Esophagus squamous epithelium (tissue), 5 donors: Measurements from ENCODE around the gene GABRA5. TPM values are rescaled to one million over a fixed set of nuclear protein-coding genes. Genes with fewer than 3 reads are reported as not detected.

Experiments
- DNase-seq: peaks from one replicate; lab custom pipeline; 2025; lab: John Stamatoyannopoulos, UW
- H3K27ac ChIP-seq, 4 donors: fragments of 200-600 bp; sonication (generic); one replicate each; pipeline ENCODE4 v1.5.1; 2016 to 2019; ENCODE audit warnings: mild to moderate bottlenecking in 1 of 4
- H3K27me3 ChIP-seq, 4 donors: fragments of 200-600 bp; sonication (generic); 1 replicate in 3 of 4; 2 replicates in 1 of 4; pipeline versions ENCODE4 v1.5.1 to v1.6.0; 2017 to 2021; ENCODE audit warnings: antibody characterized with exemption in 1 of 4
- H3K36me3 ChIP-seq, 3 donors: fragments of 200-600 bp; sonication (generic); one replicate each; pipeline ENCODE4 v1.5.1; 2016 to 2019
- H3K4me1 ChIP-seq, 3 donors: fragments of 200-600 bp; sonication (generic); one replicate each; pipeline ENCODE4 v1.5.1; 2017 to 2019
- H3K4me3 ChIP-seq, 4 donors: fragments of 200-600 bp; sonication (generic); 1 replicate in 3 of 4; 2 replicates in 1 of 4; pipeline ENCODE4 v1.5.1; 2016 to 2019; ENCODE audit warnings: mild to moderate bottlenecking in 2 of 4, moderate library complexity in 1 of 4
- H3K9me3 ChIP-seq, 3 donors: fragments of 200-600 bp; sonication (generic); one replicate each; pipeline ENCODE4 v1.5.1; 2016 to 2019
- CTCF ChIP-seq, 6 experiments: fragments of 450-650 bp in 4 of 6; fragments of 200-600 bp in 2 of 6; sonication (generic) in 2 of 6; IDR thresholded peaks; one replicate each; pipeline ENCODE4 v1.5.1; 2016 to 2019; ENCODE audit warnings: antibody characterized with exemption in 6 of 6, mild to moderate bottlenecking in 4 of 6, moderate library complexity in 4 of 6
- POLR2A ChIP-seq, 4 donors: fragments of 450-650 bp; IDR thresholded peaks; one replicate each; pipeline ENCODE4 v1.6.1; 2017; ENCODE audit warnings: antibody characterized with exemption in 4 of 4, mild to moderate bottlenecking in 4 of 4, moderate library complexity in 3 of 4
- whole genome bisulfite sequencing, 2 donors: methylation state at CpG; one replicate each; pipeline ENCODE4 v1.1.5; 2018; 5-methylcytosine and 5-hydroxymethylcytosine counted together
- intact Hi-C: fragments of 100-400 bp; cut with DNase I; formaldehyde crosslinking; loops from one replicate; pipeline ENCODE4 v1.15.0; 2022
- total RNA-seq, 4 donors: library from RNA; depleted of rRNA; stranded (reverse); fragments of >200 nt; gene quantifications; one replicate each; pipeline ENCODE4 v1.1.0, GENCODE V29; 2016
- donor health status: DM: yes; HTN: yes; CAD: no.

GABRA5 gene
- total RNA-seq, 4 donors from 2014 or later = 0.57 TPM; not detected in 2

DNA sequence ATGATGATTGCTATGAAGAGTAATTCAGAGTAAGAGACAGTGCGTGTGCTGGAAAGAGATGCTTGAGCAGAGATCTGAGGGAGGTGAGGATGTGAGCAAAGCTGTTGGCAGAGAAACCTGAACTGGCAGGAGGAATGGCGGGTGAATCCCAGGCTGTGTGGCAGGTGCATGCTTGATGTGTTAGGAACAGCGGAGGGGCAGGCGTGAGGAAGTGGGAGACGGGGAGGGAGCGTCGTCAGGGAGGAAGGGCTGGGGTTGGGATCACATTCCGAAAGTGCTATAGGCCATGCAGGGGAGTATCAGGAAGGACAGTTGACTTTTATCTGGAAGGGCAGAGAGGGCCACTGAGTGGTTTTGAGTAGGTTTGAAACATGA is 8.6 kb downstream of the GABRA5 start:
- DNase-seq = no peak
- Histone ChIP-seq H3K9me3 (no peaks in the 10 kb centered on the region), H3K27ac (no peak overlapping the region), H3K36me3 (no peaks in the 10 kb centered on the region), H3K27me3 (peaks cover 0 to 11% (median 0%) of the 10 kb centered on the region in 4 donors), H3K4me1 (peaks cover 0 to 7% (median 0%) of the 10 kb centered on the region in 3 donors), H3K4me3 (no peak overlapping the region)
- no peak for TF ChIP-seq CTCF (IDR thresholded peaks at IDR 0.05)
- no peak for TF ChIP-seq POLR2A (IDR thresholded peaks at IDR 0.05)
- WGBS, 2 donors = 72 to 73% methylated on average over 8 of the region's 8 CpGs
- intact Hi-C loops = no loop called here

GRCh38 chr15:26877831-26878230 is 11.0 kb downstream of the GABRA5 start:
- Histone ChIP-seq H3K4me1 (peaks cover 0 to 18% (median 0%) of the 10 kb centered on the region in 3 donors), H3K27ac (no peak overlapping the region), H3K4me3 (no peak overlapping the region), H3K9me3 (no peaks in the 10 kb centered on the region), H3K36me3 (no peaks in the 10 kb centered on the region), H3K27me3 (peaks cover 0 to 10% (median 0%) of the 10 kb centered on the region in 4 donors)
- WGBS, 2 donors = 81 to 91% methylated on average over 10 of the region's 10 CpGs
- DNase-seq = no peak
- intact Hi-C loops = no loop called here
- TF ChIP-seq POLR2A (IDR thresholded peaks at IDR 0.05) (no peak), CTCF (IDR thresholded peaks at IDR 0.05) (no peak)

DNA sequence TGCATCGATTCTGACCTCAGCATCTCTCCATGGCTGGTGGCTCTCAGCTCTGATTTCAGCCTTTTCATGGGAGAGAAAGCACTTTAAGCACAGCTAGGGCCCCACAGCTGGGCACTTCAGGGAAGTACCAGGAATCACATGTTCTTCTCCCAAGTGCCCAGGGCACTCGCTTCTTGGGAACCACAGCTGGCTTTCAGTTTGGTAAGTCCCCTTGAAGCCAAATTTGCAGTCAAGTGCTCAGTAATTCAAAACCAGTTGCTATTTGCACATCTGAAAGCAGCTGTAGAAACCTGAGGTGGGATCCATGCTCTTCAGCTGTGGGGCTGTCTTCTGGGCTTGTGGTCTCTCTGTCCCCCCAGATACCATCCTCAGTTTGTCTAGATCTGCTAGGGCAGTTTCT is 12.8 kb downstream of the GABRA5 start:
- Histone ChIP-seq H3K9me3 (no peaks in the 10 kb centered on the region), H3K27me3 (peaks cover 0 to 7% (median 0%) of the 10 kb centered on the region in 4 donors), H3K4me1 (peaks cover 0 to 11% (median 0%) of the 10 kb centered on the region in 3 donors), H3K36me3 (no peaks in the 10 kb centered on the region), H3K4me3 (no peak overlapping the region), H3K27ac (no peak overlapping the region)
- 62 to 77% methylated on average over 1 to 2 of the region's 2 CpGs for WGBS, 2 donors
- no peak for TF ChIP-seq CTCF (IDR thresholded peaks at IDR 0.05)
- TF ChIP-seq POLR2A (IDR thresholded peaks at IDR 0.05) = no peak
- DNase-seq = no peak
- intact Hi-C loops = no loop called here

GRCh38 chr15:26882112-26882511 is 15.2 kb downstream of the GABRA5 start:
- intact Hi-C loops = no loop called here
- Histone ChIP-seq H3K9me3 (no peaks in the 10 kb centered on the region), H3K27ac (no peak overlapping the region), H3K36me3 (no peaks in the 10 kb centered on the region), H3K4me3 (no peak overlapping the region), H3K4me1 (peaks cover 0 to 11% (median 0%) of the 10 kb centered on the region in 3 donors), H3K27me3 (peaks cover 0 to 7% (median 0%) of the 10 kb centered on the region in 4 donors)
- WGBS, 2 donors = 90% methylated on average over 7 to 8 of the region's 9 CpGs
- DNase-seq = no peak
- TF ChIP-seq CTCF (IDR thresholded peaks at IDR 0.05) (no peak), POLR2A (IDR thresholded peaks at IDR 0.05) (no peak)

- Histone ChIP-seq H3K27me3 (peaks cover 0 to 12% (median 0%) of the 10 kb centered on the region in 4 donors), H3K36me3 (no peaks in the 10 kb centered on the region), H3K4me1 (peaks cover 0 to 11% (median 0%) of the 10 kb centered on the region in 3 donors), H3K27ac (no peak overlapping the region), H3K4me3 (no peak overlapping the region), H3K9me3 (no peaks in the 10 kb centered on the region)
- DNase-seq = no peak
- TF ChIP-seq POLR2A (IDR thresholded peaks at IDR 0.05) (no peak), CTCF (IDR thresholded peaks at IDR 0.05) (no peak)
- 80 to 91% methylated on average over 11 to 30 of the region's 35 CpGs for WGBS, 2 donors
- intact Hi-C loops = no loop called here
Measured at GRCh38 chr15:26882616-26883365, 15.9 kb downstream of the GABRA5 start.
